ENCODE results near the gene HEPACAM.

- TF ChIP-seq CTCF (IDR thresholded peaks at IDR 0.05 in 4 of 5, conservative IDR thresholded peaks at IDR 0.05 in 1 of 5) (no peak), POLR2A (IDR thresholded peaks at IDR 0.05) (no peak)
These were observed 16.9 kb downstream of the HEPACAM start, which contains the start of gene HEPN1 for GRCh38 chr11:124918950-124919349.
